Stimulated activated CD4-positive, alpha-beta T cell treated with anti-CD3 and anti-CD28 coated beads, Interleukin-12 subunit alpha, Interleukin-12 subunit beta, amount 100 ng/mL, for 24 hours (primary cell): Measurements from ENCODE around the gene STIMATE.

Experiments used
- DNase-seq, 2 experiments: peaks; one replicate each; pipeline ENCODE4 v3.0.0-alpha.2; 2020; ENCODE audit warnings: low read depth in 2 of 2

Gene STIMATE

DNA sequence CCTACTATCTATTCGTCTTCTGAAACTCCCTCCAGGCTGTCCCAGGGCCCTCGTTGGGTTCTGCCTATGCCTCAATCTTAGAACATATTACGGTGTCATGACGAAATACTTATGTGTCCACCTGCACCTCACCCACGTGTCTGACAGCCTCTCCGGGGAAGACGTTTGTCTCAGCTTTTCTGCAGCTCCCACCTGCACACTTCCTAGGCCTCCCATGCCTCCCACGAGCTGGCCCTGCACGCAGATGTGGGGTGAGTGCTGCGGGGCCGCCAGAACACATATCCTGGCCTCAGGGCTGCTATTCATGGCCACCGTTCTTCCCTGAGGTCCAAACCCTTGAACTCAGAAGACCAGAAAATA lies 55.4 kb downstream of the STIMATE start:
- DNase-seq, result no peak

DNA sequence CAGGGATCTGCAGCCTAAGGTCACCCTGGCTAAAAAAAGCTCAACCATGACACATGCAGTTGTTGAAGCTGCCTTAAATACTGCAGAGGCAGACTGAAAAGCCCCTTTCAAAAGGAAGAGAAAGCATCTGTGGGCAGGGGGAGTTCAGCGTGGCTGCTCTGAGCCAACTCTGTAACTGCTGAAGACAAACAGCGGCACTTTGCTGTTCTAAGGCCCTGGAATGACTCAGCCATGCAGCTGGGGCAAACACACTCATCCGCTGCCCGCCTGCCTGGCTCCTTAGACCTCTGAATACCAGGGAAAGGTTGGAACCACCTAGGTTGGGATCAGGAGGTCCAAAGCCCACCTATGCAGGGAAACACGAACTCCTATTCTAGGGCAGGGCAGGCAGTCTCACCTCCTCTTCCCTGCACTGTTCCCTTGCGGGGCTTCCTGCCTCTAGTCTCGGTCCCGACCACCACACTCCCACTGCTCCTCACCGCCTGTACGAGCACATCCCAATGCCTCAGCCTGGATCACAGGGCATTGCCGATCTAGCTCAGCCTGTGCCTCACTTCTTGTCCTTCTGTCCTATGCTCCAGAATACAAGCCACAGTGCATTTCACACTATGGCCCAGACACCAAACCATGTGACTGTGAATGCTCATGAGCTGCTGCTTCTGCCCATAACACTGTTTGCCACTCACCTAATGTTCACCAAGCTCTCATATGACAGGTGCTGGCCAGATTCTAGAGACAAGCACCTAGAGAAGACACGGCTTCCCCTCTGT lies 56.0 kb downstream of the STIMATE start:
- no peak for DNase-seq

DNA sequence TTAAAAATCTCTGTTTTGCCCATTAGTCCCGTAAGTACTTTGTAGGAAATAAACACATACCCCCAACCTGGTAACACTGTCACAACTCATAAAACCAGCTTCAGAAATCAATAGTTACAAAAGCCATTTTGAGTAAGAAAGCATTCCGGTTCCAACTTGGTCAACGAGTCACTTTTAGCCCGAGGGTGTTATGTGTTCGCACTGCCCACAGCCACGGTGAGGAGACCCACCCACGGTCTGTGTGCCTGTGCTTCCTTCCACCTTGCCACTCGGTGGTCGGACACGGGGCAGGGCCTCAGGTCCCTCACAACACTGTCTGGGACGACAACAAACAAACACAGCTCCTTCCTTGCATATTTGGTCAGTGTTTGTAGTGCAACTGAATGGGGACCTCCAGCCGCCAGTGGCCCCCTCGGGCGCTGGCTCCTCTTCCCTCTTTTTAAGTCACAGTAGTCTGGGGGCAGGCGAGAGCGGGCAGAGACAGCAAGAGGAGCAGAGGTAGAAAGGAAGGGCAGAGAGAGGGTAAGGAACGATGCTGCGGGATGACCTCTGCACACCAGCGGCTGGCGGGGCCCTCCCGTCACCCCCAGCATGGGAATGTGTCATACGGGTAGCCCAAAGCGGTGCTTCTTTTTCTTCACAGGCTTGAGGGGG lies 57.3 kb downstream of the STIMATE start:
- no peak for DNase-seq

DNA sequence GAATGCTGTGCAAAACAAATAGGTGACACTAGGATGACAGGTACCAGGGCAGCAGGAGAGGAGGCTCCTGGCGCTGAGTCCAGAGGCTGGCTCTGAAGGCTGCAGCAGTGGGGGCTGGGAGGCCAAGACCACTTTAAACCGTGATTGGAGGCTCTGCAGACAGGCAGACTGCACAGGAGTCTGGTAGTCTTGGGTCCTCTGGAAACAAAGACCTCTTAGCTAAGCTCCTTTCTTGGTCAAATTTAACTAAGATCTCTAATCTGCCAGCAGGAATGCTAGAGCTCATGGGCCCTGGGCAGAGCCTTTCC lies 58.1 kb downstream of the STIMATE start:
- no peak for DNase-seq

DNA sequence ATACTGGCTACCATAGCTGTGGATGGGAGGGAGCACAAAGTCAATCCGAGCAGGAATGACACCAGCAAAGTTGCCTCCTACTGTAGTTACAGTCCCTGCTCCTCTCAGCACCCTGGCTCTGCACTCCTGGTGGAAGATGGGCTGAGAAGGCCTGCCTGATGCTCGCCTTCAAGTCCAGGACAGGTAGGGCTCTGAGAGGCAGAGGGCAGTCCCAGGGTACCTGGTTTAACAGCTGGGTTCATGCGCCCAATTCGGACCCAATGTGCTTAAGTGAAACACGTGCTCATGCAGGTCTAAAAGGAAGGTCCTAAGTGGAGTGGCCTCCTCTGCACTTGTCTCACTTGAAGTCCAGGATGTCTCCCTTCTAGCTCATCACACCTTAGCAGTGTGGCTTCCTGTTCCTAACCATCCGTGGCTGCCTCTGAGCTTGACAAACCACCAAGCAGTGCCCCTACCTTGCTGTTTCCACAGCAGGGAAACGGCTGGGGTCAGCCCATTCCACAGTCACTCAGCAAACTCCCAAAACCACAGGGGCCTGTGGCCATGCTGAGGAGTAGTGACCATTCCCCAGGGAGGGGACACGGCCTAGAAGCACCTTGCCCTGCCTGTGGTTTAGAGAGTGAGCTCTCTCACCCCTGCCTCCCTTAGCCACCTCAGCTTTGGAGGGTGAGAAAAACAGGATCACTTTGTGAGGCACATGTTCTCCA lies 58.6 kb downstream of the STIMATE start:
- DNase-seq, result no peak

DNA sequence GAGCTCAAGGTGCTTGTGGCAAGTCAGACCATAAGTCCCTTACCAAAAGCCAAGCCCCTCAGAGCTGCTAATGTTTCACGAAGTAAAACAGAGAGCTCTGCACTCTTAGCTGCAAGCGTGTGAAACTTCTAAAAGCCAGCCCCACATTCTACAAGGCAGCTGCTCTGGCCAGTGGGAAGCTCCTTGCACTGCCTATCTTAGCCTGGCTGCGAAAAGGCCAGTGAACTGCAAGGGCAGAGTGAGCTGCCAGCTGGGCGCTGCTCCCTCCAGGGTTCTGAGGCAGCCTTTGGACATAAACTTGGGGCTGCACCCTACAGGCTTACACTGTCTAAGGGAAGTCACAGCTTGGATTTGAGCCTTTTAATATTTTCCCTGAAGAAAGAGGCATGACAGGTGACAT lies 60.4 kb downstream of the STIMATE start:
- no peak for DNase-seq

DNA sequence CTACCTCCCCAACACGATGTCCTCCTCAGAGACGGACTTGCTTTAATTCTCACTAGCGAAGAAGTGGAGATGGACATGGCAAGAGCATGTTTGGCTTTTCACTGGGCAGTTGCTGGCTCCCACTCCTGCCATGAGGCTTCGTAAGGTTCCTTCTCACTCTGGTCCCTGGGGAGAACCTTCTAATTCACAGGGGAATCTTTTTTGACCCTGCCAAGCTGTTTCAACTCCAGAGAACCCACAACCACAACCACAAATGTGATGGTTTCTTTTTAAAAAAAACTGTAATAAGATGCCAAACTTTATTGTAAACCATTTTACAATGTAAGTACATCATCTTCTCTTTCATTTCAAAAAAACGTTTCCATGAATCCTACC lies 60.9 kb downstream of the STIMATE start:
- DNase-seq, result no peak

DNA sequence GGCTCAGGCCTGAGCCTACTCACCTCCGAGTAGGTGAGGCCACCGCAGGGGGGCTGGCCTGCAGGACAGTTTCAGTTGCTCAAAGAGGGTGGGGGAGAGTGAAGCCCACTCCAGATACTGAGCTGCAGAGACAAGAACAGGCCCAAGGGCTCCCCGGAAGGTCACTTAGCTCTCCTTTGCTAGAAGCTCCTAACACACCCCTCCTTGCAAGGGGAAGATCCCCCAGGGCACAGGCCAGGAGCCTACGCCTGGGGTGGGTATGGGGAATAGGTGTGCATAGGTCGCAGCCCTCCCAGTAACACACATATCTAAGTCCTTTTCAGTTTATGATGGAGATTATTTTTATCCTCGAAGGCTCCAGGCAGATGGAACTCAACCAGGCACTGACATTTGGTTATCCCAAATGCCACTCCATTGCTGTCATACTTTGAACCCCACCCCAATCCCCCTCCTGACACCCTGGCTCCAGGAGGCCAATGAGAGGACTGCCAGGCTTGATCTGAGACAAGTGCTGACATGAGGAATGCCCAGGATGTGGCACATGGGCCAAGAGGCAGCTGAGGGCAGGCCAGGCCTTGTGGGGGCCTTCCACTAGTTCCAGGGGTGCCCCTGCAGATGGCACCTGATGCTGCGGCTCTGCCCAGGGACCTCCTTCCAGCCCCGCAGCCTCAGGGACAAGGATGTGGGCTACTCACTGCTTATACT lies 61.4 kb downstream of the STIMATE start:
- DNase-seq, result no peak

DNA sequence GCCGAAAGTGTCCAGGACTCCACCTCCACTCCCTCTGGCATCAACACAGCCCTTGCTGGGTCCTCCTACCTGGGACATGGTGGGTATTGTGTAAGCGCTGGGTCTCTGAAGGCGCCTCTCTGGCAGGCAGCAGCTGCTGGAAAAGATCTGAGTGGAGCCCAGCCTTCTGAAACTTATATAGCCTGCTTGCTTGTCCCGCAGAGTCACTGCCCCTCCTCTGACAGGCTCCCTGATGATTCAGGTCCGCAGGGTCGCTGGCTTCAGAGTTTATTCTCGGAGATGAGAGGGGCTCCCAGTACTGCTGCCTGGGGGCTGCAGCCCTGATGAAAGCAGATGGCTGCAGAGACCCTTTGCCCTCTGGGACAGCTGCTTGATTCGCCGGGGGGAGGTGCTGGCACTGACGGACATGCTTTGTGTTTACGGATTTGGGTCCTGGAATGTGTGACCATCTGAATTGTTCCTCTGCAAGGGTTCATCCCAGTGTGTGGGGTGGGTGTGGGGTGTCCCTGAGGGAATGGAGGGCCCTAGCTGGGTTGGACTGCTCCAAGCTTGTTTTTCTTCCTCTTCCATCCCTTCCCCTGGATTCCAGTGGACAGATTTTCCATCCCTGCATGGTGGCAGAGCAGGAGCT lies 62.4 kb downstream of the STIMATE start, which contains the start of gene MUSTN1:
MUSTN1 (minus strand) TSS at position 149 of the 631 bp plus-strand sequence; CDS start at position 78, 71 bp downstream.
- no peak for DNase-seq

DNA sequence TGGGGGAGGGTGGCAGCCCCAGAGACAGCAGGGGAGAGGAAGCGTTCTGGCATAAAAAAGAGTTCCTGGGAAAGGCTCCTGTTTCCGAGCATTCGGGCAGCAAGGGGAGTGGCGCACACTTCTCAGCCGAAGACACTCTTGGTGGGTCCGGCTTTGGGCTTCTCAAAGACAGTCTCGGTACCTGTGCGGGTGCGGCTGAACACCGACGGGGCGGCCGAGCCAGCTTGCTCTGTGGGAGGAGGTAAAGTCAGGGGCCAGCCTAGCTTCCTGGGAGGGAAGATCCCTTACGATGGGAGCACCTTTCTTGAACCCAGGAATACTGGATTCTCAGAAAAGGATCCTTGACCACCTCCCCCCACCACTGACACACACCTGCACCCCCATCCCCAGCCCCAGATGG lies 64.1 kb downstream of the STIMATE start:
- no peak for DNase-seq

DNA sequence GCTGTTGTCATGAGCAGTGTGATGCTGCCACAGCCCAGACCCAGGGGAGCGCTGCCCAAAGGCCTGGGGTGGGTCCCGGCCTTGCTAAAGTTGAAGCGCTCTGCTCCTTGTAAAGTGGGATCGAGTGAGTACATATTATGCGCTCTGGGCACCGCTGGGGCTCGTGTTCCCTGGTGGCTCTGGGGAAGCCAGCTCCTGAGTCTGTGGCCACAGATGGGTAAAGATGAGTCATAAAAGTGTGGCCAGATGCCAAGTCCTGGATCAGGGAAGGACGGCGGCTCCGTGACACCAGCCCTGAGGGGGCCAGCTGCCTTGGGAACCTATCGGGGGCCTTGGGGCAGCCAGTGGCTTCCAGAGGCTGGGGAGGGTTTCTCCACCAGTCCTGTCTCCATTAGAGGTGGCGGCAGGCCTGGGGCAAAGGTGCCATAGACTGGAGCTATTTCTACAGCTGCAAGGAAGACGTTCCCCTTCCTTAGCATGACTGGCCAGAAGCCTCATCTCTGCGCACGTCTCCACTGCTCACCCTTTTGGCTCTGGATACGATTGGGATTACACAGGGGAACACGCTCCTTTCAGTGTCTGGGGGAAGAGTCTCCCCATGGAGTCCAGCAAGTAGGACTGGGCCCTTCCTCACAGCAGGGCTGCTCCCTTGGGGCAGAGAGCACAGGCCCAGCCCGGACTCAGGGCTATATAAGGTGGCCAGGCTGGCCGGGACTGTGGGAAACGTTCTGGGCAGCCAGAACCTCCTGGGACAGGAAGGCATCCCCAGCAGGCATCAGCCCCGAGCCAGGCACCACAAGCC lies 65.6 kb downstream of the STIMATE start:
- no peak for DNase-seq

DNA sequence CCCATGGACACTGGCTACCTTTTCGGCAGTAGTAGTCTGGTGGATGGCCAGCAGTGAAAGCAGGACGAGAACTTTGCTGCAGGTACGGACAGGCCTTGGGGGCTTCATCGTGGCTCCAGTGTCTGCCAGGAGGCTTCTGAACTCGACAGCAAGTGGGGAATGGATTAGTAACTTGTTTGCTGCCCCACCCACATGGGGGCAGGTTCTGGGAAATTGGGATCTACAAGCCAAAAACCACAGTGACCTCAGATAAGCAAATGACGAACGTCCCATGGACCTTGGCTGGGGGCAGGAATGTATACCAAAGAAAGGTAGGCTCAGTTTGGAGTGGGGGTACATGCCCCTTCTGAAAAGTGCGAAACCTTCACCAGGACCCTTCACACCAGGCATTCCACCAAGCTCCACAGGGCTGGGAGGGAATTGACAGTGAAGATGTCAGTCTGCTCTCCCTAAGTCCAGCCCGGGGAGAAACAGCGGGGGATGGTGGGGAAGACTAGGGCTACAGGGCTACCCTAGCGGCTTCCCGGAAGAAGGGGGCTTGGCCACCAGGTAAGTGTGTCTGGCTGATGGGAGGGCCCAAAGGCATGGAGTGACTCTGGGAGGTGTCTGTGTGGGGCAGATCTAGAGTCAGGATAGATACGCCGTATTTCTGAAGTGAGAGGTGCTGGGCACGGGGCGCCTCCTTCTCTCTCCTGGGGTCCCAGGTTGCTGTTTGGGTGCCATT lies 66.7 kb downstream of the STIMATE start, which contains the start of gene ITIH4:
ITIH4 (minus strand) TSS at position 138 of the 724 bp plus-strand sequence; CDS start at position 108, 30 bp downstream.
- no peak for DNase-seq

DNA sequence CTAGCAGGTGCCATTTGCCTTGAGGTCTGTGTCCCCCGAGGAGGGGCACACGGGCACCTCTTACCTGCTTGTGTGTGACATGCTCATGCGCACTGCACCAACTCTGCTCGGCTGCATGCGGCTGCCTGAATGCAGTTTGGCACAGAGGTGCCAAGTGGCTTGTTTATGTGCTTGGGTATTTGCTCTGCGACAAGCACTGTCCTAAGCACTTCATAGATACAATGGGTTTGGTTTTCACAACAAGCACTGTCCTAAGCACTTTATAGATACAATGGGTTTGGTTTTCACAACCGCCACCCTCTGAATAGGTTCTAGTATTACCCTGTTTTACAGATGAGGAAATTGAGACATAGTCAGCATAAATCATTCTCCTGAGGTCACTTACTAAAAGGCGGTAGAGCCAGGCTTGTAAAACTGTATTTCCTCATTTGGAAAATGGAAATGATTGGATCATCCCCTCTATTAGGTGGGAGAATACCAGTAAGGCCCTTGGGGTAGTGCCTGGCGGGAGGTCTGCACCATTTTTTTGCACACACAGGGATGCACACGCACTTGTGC lies 67.4 kb downstream of the STIMATE start:
- DNase-seq, result no peak

DNA sequence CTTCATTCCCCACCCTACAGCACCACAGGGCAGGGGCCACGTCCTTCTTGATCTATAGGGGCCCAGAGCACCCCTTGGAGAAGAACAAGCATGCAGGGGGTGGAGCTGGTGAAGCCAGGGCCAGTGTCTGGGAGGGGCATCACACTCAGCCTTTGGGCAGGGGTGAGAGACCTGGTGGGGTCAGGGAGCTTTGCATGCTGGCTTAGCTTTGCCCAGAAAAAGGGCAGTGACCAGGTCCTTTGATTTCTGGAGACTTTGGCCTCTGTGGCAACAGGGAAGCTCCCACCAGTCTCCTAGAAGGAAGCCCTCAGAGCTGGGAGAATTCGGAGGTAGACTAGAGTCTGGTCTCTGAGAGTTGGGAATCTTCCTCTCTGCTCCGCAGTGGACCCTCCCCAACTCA lies 67.9 kb downstream of the STIMATE start:
- DNase-seq, result no peak

DNA sequence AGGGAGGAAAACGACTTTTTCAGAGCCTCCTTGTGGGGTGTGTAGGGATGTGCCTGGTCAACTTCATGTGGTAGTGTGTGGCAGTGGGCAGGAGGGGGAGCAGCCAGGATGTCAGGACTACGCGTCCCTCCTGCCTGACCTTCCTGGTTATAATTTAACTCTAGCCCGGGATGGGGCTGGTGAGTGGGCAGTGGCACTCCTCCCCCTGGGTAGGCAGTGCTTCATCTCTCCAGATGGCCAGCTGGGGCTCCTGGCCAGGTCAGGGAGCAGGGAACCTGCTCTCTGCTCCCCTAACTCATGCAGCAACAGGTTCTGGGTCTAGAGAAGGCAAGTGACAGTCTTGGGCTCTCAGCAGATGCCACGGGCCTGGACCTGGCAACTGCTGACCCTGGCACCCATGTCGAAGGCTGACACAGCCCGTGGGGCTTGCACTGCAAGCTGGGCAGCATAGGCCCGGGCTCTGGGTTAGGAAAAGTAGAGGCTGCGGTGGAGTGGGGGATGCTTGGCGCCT lies 69.4 kb downstream of the STIMATE start:
- DNase-seq, result no peak

DNA sequence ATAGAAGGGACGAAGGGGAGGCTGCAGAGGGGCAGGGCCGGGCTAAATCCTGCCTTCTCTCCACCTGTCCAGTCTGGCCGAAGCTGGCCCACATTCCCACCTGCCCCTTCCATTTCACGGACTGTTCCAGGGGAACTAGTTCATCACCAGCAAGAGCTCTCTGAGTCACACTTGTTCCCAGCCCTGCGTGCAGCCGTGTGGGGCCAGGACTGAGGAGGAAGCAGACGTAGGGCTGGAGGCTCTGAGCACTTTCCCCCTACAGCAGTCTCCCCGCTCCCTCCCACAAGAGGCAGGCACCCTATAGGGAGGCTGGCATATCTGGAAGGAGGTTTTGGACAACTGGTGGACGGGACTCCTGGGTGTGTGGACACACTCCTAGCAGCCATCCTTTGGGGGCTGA lies 69.9 kb downstream of the STIMATE start:
- no peak for DNase-seq

DNA sequence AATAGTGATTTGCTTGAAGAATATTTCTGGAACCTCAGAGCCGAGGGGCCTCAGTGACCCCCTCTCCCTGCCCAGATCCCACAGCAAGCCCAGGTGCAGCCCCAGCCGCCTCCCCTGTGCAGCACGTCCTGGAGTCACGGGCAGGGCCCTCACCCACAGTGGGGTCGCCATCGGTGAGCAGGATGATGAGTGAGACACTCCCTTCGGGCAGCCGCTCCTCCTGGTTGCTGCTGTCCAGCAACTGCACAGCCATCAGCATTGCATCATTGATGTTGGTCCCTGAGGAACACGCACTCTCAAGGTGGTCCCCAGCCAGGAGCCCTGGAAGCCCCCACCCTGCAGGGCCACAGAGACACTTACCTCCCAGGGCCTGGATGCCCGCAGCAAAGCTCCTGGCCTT lies 73.3 kb downstream of the STIMATE start:
- DNase-seq, result no peak

DNA sequence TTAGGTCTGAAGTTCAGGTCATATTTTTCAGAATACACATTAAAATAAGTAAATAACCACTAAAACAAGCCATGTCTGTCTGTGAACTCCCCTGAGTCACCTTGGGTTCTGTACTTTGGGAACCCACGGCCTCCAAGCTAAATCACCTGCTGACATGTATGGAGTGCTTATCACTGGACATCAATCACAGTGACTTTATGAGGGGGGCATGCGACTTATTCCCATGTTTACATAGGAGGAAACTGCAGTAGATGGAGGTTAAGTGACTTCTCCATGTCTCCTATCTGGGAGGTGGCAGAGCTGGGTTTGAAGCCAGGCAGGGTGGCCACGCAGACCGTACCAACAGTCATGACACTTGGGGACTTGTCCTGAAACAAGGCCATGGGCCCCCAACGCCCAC lies 75.0 kb downstream of the STIMATE start:
- no peak for DNase-seq

DNA sequence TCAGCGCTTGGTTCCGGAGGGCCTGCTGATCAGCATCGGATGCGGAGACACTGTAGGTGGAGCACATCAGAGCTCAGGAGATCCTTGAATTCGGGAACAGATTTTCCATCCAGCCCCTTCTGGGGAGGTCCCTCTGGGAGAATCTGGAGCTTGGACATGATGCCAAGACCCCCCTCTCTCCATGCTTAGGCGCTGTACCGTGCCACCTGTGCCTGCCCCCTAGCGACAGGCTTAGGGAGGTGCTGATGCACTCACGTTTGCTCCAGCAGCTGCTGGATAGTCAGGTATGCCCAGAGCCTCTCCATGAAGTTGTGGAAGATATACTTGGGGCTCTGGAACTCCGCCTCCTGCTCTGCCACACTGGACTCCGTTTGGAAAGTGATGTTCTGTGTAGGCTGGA lies 76.6 kb downstream of the STIMATE start:
- peak in 1 of 2 experiments; percentile 9 for DNase-seq

DNA sequence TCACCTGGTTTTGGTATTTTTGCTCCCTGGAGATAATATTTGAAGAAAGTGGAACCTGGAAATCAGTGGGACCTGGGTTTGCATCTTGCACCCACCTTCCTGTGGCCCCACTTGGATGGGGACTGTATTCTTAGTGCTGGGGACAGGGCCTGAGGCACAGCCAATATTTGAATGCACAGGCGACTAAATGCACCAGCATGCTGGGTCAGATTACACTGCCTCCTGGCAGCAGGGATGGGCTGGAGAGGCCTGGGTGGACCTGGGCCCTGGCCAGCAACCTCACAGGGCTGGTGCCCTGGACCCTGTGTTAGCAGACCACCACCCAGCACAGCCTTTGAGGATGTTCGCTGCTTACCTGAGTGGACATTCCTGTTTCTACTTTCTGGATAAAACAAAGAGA lies 77.4 kb downstream of the STIMATE start:
- no peak for DNase-seq
